ENCODE results near the gene ZBTB34.

DNA sequence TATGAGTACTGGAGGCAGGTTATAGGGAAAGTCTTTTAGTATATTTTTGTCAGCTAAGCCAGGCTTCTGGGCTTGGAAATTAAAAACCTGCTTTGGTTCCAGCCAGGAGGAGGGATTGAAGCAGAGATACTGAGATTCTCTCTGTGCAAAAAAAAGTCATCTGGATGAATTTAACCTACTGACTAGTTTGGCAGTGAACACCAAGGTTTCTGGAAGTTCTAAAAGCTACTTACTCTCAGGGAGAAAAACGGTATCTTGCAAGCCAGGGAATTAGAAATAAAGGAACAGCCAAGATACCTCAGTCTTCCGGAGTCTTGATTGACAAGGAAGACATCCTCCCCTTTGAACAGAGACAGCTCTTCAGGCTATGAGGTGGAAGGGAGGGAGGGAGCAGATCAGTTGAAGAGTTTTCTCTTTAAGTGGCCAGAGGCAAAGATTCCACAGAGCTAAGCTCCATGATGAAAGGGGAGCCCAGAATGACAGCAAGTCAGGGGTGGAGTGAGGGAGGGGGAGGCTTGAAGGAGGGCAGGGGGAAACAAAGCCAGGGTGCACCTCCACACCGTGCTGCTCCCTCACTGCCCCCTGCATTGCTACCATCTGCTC, 8.3 kb upstream of the ZBTB34 start:
- TF ChIP-seq POLR2A (IDR thresholded peaks at IDR 0.05; ENCODE audit: low read depth, low read length) (no peak), POU2F2 (IDR thresholded peaks at IDR 0.05; ENCODE audit: low read depth, low read length) (no peak), POLR2AphosphoS5 (IDR thresholded peaks at IDR 0.05; ENCODE audit: low read depth, low read length) (no peak), SPI1 (IDR thresholded peaks at IDR 0.05; ENCODE audit: low read depth, low read length) (no peak)

All from GM12891 (cell line).